ENCODE measurements around the gene LRATD1. TPM values are rescaled to one million over a fixed set of nuclear protein-coding genes. Genes with fewer than 3 reads are reported as not detected.
"Not testable (repeated sequence)": the region's sequence is repeated elsewhere in the genome, so short reads cannot be mapped to it uniquely, and the experiment has no call there.

LRATD1 gene
- total RNA-seq, 4 donors from 2014 or later = 41.8 to 56.7 (median 49.9) TPM

DNA sequence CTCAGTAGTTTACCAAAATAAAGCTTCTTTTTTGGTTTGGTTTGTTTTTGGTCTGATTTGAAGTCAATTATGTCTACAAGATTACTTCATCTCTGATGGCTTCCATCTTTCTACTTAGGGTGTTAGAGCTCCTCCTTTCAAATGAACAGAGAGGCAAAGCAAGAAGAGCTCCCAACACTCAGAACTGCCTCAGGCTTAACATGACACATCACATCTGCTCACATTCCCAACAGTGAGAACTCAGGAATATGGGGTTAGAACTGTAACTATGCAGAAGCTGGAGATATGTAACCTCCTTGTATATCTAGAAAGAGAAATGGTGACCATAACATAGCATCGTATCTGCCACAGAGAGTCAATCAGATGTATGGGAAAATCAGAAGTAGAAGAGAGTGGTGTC lies 11.4 kb upstream of the LRATD1 start:
- H3K4me1 ChIP-seq = peaks cover 0 to 4% (median 0%) of the 10 kb centered on the region in 3 donors
- no peaks in the 10 kb centered on the region for H3K27me3 ChIP-seq
- H3K27ac ChIP-seq = no peak overlapping the region
- intact Hi-C loops (cut with DNase I) = no loop called here
- no peak overlapping the region for H3K4me3 ChIP-seq
- TF ChIP-seq, protein P1, sequence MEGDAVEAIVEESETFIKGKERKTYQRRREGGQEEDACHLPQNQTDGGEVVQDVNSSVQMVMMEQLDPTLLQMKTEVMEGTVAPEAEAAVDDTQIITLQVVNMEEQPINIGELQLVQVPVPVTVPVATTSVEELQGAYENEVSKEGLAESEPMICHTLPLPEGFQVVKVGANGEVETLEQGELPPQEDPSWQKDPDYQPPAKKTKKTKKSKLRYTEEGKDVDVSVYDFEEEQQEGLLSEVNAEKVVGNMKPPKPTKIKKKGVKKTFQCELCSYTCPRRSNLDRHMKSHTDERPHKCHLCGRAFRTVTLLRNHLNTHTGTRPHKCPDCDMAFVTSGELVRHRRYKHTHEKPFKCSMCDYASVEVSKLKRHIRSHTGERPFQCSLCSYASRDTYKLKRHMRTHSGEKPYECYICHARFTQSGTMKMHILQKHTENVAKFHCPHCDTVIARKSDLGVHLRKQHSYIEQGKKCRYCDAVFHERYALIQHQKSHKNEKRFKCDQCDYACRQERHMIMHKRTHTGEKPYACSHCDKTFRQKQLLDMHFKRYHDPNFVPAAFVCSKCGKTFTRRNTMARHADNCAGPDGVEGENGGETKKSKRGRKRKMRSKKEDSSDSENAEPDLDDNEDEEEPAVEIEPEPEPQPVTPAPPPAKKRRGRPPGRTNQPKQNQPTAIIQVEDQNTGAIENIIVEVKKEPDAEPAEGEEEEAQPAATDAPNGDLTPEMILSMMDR (IDR thresholded peaks at IDR 0.05) = no peak
- no peak for TF ChIP-seq POLR2A (IDR thresholded peaks at IDR 0.05)
- no peaks in the 10 kb centered on the region for H3K36me3 ChIP-seq
- WGBS, 2 donors = 77 to 91% methylated on average over 1 of the region's 1 CpG
- DNase-seq = no peak
- no peaks in the 10 kb centered on the region for H3K9me3 ChIP-seq

DNA sequence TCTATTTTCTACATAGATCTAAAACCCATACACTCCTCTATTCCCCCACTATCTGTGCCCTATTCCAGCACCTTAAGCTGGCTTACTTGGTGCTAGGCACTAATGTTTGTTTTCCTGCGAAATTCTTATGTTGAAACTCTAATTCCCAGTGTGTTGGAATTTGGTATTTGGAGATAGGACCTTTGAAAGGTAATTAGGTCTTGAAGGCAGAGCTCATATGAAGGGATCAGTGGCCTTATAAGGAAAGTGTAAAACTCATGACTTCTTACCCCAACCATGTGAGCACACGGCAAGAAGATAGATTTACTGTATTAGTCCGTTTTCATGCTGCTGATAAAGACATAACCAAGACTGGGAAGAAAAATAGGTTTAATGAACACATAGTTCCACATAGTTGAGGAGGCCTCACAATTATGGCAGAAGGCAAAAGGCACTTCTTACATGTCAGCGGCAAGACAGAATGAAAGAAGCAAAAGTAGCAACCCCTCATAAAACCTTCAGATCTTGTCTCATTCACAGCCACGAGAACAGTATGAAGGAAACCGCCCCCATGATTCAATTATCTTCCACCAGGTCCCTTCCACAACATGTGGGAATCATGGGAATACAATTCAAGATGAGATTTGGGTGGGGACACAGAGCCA lies 10.5 kb upstream of the LRATD1 start:
- intact Hi-C loops (cut with DNase I) = no loop called here
- Histone ChIP-seq H3K4me1 (no peaks in the 10 kb centered on the region), H3K27ac (no peak overlapping the region), H3K4me3 (no peak overlapping the region), H3K27me3 (no peaks in the 10 kb centered on the region), H3K36me3 (no peaks in the 10 kb centered on the region), H3K9me3 (no peaks in the 10 kb centered on the region)
- TF ChIP-seq, protein P1 (IDR thresholded peaks at IDR 0.05) = no peak
- TF ChIP-seq POLR2A (IDR thresholded peaks at IDR 0.05) = no peak
- WGBS, 2 donors = 86 to 90% methylated on average over 4 to 6 of the region's 6 CpGs
- no peak for DNase-seq

DNA sequence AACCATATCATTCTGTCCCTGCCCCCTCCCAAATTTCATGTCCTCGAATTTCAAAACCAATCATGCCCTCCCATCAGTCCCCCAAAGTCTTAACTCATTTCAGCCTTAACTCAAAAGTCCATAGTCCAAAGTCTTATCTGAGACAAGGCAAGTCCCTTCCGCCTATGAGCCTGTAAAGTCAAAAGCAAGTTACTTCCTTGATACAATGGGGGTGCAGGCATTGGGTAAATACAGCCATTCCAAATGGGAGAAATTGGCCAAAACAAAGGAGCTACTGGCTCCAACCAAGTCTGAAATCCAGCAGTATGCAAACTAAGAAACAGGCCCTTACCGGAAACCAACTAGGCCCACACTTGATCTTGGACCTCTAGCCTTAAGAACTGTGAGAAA lies 10.0 kb upstream of the LRATD1 start:
- H3K4me3 ChIP-seq; H3K9me3 ChIP-seq; H3K4me1 ChIP-seq; H3K36me3 ChIP-seq; H3K27ac ChIP-seq; DNase-seq; H3K27me3 ChIP-seq; intact Hi-C loops (cut with DNase I): not testable (repeated sequence)
- 92 to 100% methylated on average over 2 to 3 of the region's 3 CpGs for WGBS, 2 donors

DNA sequence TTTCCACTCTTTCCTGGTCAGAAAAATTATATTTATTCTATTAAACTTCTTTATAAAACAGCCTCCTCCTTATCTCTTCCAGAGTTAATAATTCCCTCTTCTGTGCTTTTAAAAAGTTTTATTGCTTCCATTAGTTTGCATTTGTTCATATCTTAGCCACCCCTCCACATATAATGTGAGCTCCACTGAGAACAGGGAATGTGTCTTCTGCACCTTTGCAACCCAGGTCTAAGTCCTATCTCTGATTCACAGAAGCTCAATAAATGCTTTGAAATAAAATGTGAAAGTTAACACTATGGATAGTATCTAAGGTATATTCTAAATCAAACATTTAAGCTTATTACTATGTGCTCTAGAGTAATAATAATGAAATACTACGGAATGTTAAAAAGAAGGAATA lies 9.3 kb upstream of the LRATD1 start:
- intact Hi-C loops (cut with DNase I) = no loop called here
- Histone ChIP-seq H3K9me3 (no peaks in the 10 kb centered on the region), H3K27me3 (no peaks in the 10 kb centered on the region), H3K36me3 (no peaks in the 10 kb centered on the region), H3K4me3 (no peak overlapping the region), H3K27ac (no peak overlapping the region), H3K4me1 (no peaks in the 10 kb centered on the region)
- 89 to 91% methylated on average over 1 of the region's 1 CpG for WGBS, 2 donors
- no peak for DNase-seq
- TF ChIP-seq POLR2A (IDR thresholded peaks at IDR 0.05) = no peak
- TF ChIP-seq, protein P1 (IDR thresholded peaks at IDR 0.05) = no peak

DNA sequence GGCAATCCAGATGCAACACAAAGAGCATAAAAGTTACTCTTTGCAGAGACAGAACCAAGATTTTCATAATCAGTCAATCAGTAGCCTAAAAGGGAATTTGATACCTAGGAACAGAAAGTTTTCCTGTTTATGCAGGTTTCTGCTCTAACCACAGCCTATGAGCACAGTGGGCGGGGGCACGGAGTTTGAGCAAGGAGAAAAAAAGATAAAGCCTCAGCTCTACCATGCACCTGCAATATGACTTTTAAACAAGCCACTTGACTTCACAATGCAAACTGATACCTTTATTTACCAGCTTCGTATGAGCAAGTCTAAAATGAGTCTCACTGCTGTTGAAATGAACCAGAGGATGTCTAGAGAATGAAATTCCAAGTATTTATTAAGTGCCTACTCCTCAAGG lies 5.6 kb upstream of the LRATD1 start:
- no peaks in the 10 kb centered on the region for H3K9me3 ChIP-seq
- no peak overlapping the region for H3K27ac ChIP-seq
- peaks cover 0 to 5% (median 0%) of the 10 kb centered on the region in 3 donors for H3K4me1 ChIP-seq
- WGBS, 2 donors = 39 to 80% methylated on average over 3 of the region's 3 CpGs
- no peak overlapping the region for H3K4me3 ChIP-seq
- TF ChIP-seq POLR2A (IDR thresholded peaks at IDR 0.05) = no peak
- TF ChIP-seq, protein P1 (IDR thresholded peaks at IDR 0.05) = no peak
- no peak for DNase-seq
- H3K36me3 ChIP-seq = no peaks in the 10 kb centered on the region
- intact Hi-C loops (cut with DNase I) = no loop called here
- H3K27me3 ChIP-seq = peaks cover 0 to 9% (median 0%) of the 10 kb centered on the region in 4 donors

DNA sequence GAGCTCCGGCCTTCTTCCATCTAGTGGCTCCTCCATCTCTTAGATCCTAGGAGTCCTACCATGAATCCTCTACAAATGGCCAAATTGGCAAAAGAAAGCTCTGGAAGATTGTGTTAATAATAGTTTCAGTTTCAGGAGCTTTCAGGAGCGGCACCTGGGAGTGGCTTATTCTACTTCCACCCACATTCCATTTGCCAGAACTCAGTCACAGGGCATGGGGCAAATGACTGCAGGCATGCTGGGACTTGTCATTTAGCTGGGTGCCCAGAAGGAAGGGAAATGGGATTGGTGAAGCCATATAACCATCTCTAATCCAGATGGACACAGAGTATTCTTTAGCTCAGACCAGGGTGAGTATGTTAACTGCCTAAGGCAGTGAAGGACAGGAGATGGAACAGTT lies 3.6 kb upstream of the LRATD1 start:
- no peak for DNase-seq
- Histone ChIP-seq H3K36me3 (no peaks in the 10 kb centered on the region), H3K9me3 (no peaks in the 10 kb centered on the region), H3K27ac (peak overlapping the region in 3 of 4 donors; percentile 11 to 49 (median 43)), H3K27me3 (peaks cover 0 to 30% (median 0%) of the 10 kb centered on the region in 4 donors), H3K4me1 (peaks cover 0 to 25% (median 4%) of the 10 kb centered on the region in 3 donors), H3K4me3 (no peak overlapping the region)
- intact Hi-C loops (cut with DNase I) = no loop called here
- TF ChIP-seq POLR2A (IDR thresholded peaks at IDR 0.05) = no peak
- TF ChIP-seq, protein P1 (IDR thresholded peaks at IDR 0.05) = no peak
- WGBS, 2 donors = 31 to 71% methylated on average over 2 of the region's 2 CpGs

Data from esophagus squamous epithelium (tissue), 5 donors.